ENCODE results near the gene ROR1. TPM values are rescaled to one million over a fixed set of nuclear protein-coding genes. Genes with fewer than 3 reads are reported as not detected.

ROR1 gene
- total RNA-seq, 1 donor from 2014 or later: 81.4 TPM

GRCh38 chr1:64001038-64001437 lies 227.2 kb downstream of the ROR1 start:
- DNase-seq (ENCODE audit: low spot score in 2 of 2, unreplicated experiment in 2 of 2): no peak
- H3K9me3 Mint-ChIP-seq: peaks cover 4% of the 10 kb centered on the region
- no peaks in the 10 kb centered on the region for H3K27me3 Mint-ChIP-seq (ENCODE audit: low read depth)
- H3K4me3 Mint-ChIP-seq: no peak overlapping the region
- no peak for TF ChIP-seq CTCF (IDR thresholded peaks at IDR 0.05; ENCODE audit: unreplicated experiment)
- peaks cover 31% of the 10 kb centered on the region for H3K4me1 Mint-ChIP-seq
- peaks cover 13% of the 10 kb centered on the region for H3K36me3 Mint-ChIP-seq
- H3K27ac Mint-ChIP-seq: peak overlapping the region; percentile 3

GRCh38 chr1:64004451-64005025 lies 230.7 kb downstream of the ROR1 start:
- Mint-ChIP-seq H3K4me1 (peaks cover 36% of the 10 kb centered on the region), H3K27me3 (ENCODE audit: low read depth) (no peaks in the 10 kb centered on the region), H3K27ac (peak overlapping the region; percentile 72), H3K9me3 (peaks cover 4% of the 10 kb centered on the region), H3K36me3 (peaks cover 13% of the 10 kb centered on the region), H3K4me3 (no peak overlapping the region)
- TF ChIP-seq CTCF (IDR thresholded peaks at IDR 0.05; ENCODE audit: unreplicated experiment): no peak
- DNase-seq (ENCODE audit: low spot score in 2 of 2, unreplicated experiment in 2 of 2): no peak

GRCh38 chr1:64005801-64006200 lies 232.0 kb downstream of the ROR1 start:
- peaks cover 40% of the 10 kb centered on the region for H3K4me1 Mint-ChIP-seq
- no peak for TF ChIP-seq CTCF (IDR thresholded peaks at IDR 0.05; ENCODE audit: unreplicated experiment)
- DNase-seq (ENCODE audit: low spot score in 2 of 2, unreplicated experiment in 2 of 2): no peak
- H3K27ac Mint-ChIP-seq: no peak overlapping the region
- H3K4me3 Mint-ChIP-seq: no peak overlapping the region
- H3K27me3 Mint-ChIP-seq (ENCODE audit: low read depth): no peaks in the 10 kb centered on the region
- H3K36me3 Mint-ChIP-seq: peaks cover 17% of the 10 kb centered on the region
- H3K9me3 Mint-ChIP-seq: peaks cover 2% of the 10 kb centered on the region

GRCh38 chr1:64006276-64007051 lies 232.6 kb downstream of the ROR1 start:
- no peak overlapping the region for H3K4me3 Mint-ChIP-seq
- peaks cover 12% of the 10 kb centered on the region for H3K36me3 Mint-ChIP-seq
- DNase-seq (ENCODE audit: low spot score in 2 of 2, unreplicated experiment in 2 of 2): no peak
- H3K27ac Mint-ChIP-seq: peak overlapping the region; percentile 81
- H3K4me1 Mint-ChIP-seq: peaks cover 37% of the 10 kb centered on the region
- TF ChIP-seq CTCF (IDR thresholded peaks at IDR 0.05; ENCODE audit: unreplicated experiment): no peak
- H3K27me3 Mint-ChIP-seq (ENCODE audit: low read depth): no peaks in the 10 kb centered on the region
- no peaks in the 10 kb centered on the region for H3K9me3 Mint-ChIP-seq

- Mint-ChIP-seq H3K4me3 (no peak overlapping the region), H3K27me3 (ENCODE audit: low read depth) (no peaks in the 10 kb centered on the region), H3K9me3 (no peaks in the 10 kb centered on the region), H3K27ac (peak overlapping the region; percentile 7), H3K4me1 (peaks cover 25% of the 10 kb centered on the region), H3K36me3 (peaks cover 21% of the 10 kb centered on the region)
- no peak for DNase-seq (ENCODE audit: low spot score in 2 of 2, unreplicated experiment in 2 of 2)
- no peak for TF ChIP-seq CTCF (IDR thresholded peaks at IDR 0.05; ENCODE audit: unreplicated experiment)
Measured at GRCh38 chr1:64010316-64010715, 236.5 kb downstream of the ROR1 start.

All from mesothelial cell of epicardium (in vitro differentiated cells).